LNCaP clone FGC (cell line): Measurements from ENCODE around the gene MAP7.

ENCODE experiments used
- DNase-seq: peaks from one replicate; pipeline ENCODE4 v3.0.0-alpha.2; 2011; ENCODE audit warnings: low read depth
- H3K4me3 ChIP-seq: 2 replicates; pipeline ENCODE4 v1.5.1; 2011; ENCODE audit warnings: mild to moderate bottlenecking, low read depth, low read length, control low read depth
- CTCF ChIP-seq: IDR thresholded peaks from 2 replicates; pipeline ENCODE4 v1.5.1; 2012; ENCODE audit warnings: mild to moderate bottlenecking; ENCODE audit not compliant: control insufficient read depth, insufficient read depth; ENCODE audit errors: extremely low read depth

MAP7 gene

GRCh38 chr6:136420853-136421252 is 129.4 kb downstream of the MAP7 start:
- TF ChIP-seq CTCF, result no peak
- no peak overlapping the region for H3K4me3 ChIP-seq
- no peak for DNase-seq

GRCh38 chr6:136415351-136416007 is 134.7 kb downstream of the MAP7 start:
- no peak for DNase-seq
- TF ChIP-seq CTCF, result no peak
- H3K4me3 ChIP-seq, result no peak overlapping the region

GRCh38 chr6:136412410-136412809 is 137.8 kb downstream of the MAP7 start:
- DNase-seq, result no peak
- H3K4me3 ChIP-seq, result no peak overlapping the region
- no peak for TF ChIP-seq CTCF

- H3K4me3 ChIP-seq, result no peak overlapping the region
- no peak for TF ChIP-seq CTCF
- no peak for DNase-seq
These were observed 138.5 kb downstream of the MAP7 start for GRCh38 chr6:136411453-136412354.

GRCh38 chr6:136411025-136411325 is 139.2 kb downstream of the MAP7 start:
- no peak for DNase-seq
- no peak for TF ChIP-seq CTCF
- H3K4me3 ChIP-seq, result no peak overlapping the region

- TF ChIP-seq CTCF, result no peak
- H3K4me3 ChIP-seq, result no peak overlapping the region
- DNase-seq, result no peak
These were observed 139.8 kb downstream of the MAP7 start for GRCh38 chr6:136410201-136411024.
